GM12873 (cell line): ENCODE results near the gene IGLON5.

Source experiments
- TF ChIP-seq, protein P1 (sequence below): IDR thresholded peaks from 2 replicates; pipeline ENCODE4 v1.5.1; 2012; ENCODE audit warnings: low read depth, mild to moderate bottlenecking, moderate library complexity, low read length, control low read depth; ENCODE audit not compliant: insufficient read depth; ENCODE audit errors: missing control alignments

Gene IGLON5

DNA sequence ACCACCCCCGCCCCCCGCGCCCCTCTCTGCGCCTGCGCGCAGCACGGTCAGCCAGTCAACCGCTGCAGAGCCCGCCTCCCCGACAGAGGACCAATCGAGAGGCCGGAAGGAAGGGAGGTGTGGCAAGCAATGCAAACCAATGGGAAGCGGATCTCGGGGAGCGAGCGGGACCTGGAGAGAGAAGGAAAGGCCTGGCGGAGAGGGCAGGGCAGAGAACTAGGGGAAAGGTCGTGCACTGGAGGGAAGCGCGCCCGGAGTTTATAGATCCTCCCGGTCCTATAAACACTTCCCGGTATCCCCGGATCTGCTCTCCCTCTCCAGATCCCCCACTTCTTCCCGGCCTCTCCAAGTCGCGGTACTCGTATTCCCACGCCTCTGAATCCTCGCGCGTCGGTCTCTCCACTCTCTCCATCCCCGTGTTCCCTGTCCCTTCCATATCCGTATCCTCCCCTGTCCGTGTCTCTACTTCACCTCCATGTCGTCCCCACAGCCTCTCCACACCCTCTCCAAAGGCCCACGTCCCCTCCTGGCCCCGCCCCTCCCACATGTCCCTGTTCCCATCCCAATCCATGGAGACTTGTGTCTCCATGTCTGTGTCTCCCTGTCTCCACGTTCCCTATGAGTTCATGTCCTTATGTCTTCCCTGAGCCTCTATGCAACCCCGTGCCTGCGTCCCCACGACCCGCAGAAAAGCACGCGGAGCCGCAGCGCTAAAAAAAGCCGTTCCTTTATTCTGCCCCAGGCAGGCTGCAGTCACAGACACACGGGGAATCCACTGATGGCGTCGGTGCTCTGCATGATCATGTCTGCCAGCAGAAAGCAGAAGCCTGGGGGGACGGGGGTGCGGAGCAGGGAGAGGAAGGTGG, 55.2 kb downstream of the IGLON5 start:
- TF ChIP-seq, protein P1, sequence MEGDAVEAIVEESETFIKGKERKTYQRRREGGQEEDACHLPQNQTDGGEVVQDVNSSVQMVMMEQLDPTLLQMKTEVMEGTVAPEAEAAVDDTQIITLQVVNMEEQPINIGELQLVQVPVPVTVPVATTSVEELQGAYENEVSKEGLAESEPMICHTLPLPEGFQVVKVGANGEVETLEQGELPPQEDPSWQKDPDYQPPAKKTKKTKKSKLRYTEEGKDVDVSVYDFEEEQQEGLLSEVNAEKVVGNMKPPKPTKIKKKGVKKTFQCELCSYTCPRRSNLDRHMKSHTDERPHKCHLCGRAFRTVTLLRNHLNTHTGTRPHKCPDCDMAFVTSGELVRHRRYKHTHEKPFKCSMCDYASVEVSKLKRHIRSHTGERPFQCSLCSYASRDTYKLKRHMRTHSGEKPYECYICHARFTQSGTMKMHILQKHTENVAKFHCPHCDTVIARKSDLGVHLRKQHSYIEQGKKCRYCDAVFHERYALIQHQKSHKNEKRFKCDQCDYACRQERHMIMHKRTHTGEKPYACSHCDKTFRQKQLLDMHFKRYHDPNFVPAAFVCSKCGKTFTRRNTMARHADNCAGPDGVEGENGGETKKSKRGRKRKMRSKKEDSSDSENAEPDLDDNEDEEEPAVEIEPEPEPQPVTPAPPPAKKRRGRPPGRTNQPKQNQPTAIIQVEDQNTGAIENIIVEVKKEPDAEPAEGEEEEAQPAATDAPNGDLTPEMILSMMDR: no peak

DNA sequence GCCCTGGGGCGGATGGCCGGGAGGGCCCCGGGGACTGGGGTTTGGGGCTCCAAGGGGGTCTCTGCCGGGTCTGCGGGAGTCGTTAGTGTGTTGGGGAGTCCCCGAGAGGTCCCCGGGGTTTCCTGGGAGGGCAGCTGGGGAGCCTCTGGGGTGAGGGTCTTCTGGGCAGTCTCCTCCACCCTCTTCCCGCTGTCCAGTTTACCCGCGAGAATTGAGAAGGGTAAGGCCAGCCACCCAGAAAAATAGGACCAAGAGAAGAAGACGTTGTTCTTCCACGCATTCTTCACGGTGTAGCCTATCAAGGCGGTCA, 55.8 kb downstream of the IGLON5 start:
- TF ChIP-seq, protein P1: no peak

DNA sequence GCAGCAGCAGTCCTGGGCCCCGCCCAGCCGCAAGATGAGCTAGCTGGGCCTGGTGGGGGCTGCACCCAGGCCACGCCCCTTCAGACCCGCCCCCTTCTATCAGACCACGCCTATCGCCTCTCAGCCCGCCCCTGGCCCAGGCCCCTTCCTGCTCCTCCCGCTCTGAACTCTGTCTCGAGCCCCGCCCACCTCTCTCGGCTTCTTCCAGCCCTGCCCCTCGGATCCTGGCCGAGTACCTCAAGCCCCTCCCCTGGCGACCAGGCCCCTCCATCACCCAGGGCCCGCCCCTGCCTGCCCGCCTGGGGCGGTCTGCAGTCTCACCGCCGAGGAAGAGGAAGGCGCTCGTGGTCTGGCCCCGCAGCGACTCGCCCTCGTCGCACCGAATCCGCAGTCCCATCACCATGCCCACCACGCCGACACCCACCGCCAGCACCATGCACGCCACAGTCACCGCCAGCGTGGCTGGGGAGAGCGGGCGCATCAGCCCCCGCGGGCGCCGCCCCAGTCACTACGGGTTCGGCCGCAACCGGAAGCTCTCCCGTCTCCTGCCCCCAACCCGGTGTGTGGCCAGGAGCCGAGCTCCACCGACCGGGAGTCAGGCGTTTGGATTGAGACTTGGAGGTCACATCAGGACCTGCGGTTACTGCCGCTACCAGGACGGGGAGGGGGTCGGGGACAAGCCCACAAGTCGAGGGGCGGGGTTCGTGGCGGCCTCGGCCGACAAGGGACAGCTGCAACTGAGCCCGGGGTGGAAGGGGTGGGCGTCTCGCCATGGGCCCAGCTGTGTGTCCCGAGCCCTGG, 56.3 kb downstream of the IGLON5 start:
- TF ChIP-seq, protein P1: no peak

DNA sequence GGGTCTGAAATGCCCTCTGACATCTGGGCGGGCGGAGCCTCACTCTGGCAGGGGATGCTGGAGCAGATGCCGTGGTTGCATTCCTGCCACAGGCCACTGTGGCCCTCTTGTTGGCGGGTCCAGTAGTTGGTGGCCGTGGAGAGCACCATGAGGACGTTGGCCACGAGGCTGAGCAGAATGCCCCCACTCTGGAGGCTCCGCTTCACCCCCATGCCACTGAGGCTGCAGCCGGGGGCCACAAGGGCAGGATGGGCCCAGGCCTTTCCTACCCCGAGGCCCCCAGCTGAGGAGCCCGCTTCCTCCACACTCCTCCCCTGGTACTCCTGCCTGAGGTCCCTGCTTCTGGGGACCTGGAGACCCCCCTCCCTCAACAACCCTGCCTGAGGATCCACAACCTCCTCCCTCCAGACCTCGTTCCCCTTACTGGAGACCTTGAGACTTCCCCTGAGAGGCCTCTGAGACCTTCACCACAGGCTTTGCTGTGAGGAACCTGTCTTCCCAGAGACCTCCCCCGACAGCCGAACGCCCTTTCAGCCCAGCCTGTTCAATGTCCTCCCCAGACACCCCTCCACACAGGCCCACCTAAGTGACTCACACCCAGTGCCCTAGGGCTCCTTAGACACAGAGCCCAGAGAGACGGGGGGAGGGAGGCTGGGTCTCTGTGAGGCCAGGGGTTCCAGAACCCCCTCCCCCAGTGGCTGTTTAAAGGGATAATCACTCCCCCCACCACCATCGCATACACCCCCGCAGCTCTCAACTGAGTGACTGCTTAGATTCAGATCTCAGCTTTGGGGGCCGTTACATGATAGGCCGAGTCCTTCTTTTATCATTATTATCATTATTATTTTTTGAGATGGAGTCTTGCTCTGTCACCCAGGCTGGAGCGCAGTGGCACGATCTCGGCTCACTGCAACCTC, 57.2 kb downstream of the IGLON5 start, which contains the start of gene CLDND2:
Gene CLDND2, minus strand, starts transcription at position 638 of the 917 bp plus-strand sequence. Its CDS starts 426 bp downstream, at position 212.
- TF ChIP-seq, protein P1: no peak

DNA sequence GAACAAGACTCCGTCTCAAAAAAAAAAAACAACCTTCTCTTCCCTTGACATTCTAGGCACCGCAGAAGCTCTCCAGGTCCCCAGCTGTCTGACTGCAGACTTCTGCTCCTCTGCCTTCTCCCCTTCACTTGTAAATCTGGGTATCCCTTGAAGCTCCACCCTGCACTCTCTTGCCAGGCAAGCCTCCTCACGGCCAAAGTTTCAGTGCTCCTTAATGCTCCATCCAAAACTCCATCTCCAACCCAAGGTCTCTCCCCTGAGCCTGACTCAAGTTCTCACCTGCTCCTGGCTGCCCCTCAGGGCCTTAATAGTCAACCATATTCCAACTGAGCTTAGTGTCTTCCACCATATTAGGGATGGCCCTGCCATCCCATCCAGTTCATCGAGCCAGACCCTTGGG, 58.8 kb downstream of the IGLON5 start:
- TF ChIP-seq, protein P1: no peak

DNA sequence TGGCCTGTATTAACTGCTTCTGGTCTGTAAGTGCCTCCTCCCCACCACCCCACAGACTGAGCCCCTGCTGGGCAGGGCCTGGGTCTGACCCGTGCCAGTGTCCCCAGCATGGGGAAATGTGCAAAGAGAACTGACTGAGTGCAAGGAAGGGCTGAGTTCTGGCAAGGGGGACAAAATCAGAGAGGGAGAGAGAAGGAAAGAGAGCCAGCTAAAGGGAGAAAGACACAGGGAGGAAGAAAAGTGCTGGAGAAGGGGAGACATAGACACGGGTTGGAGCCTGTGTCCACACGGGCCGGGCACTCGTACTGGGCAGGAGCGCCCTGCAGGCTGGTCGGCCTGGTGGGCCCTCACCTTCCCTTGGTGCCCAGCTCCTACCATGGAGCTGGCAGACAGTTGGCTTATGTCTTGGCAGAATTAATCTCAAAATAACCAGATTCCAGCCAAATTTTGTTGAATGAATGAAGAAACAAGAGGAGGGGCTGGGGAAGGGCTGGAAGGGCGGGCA, 59.8 kb downstream of the IGLON5 start:
- TF ChIP-seq, protein P1: no peak
